A172 (cell line): ENCODE results near the gene ACTG2. TPM values are rescaled to one million over a fixed set of nuclear protein-coding genes. Genes with fewer than 3 reads are reported as not detected.
"Not testable (repeated sequence)": the region's sequence is repeated elsewhere in the genome, so short reads cannot be mapped to it uniquely, and the experiment has no call there.

ENCODE experiments used
- DNase-seq: peaks from one replicate; pipeline ENCODE4 v3.0.0-alpha.2; 2015; ENCODE audit warnings: low spot score
- total RNA-seq: library from RNA; depleted of rRNA; stranded (reverse); fragments of >200 nt; shearing (Covaris generic); gene quantifications from 2 replicates; pipeline ENCODE4 v1.2.3, GENCODE V29; 2014

The ACTG2 gene
- total RNA-seq, 1 experiment from 2014 or later: not detected

GRCh38 chr2:73937103-73937885 is 44.5 kb downstream of the ACTG2 start:
- no peak for DNase-seq

DNA sequence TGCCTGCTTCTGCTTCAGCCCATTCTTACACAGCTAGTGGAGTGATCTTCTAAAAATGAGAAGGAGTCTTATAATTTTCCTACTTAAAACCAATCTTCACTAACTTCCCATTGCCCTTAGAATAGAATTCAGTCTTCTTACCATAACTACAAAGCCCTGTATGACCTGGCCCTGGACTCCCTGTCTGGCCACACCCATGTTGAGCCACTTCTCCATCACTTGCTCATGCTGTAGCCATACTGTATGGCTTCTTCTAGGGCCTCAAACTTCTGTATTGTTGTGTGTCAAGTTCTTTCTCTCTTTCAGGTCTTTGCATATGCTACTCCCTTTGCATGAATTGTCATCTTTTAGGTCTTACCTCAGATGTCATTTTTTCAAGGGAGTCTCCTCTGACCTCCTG is 45.1 kb downstream of the ACTG2 start:
- DNase-seq: no peak

- peak; percentile 48 for DNase-seq
Measured at GRCh38 chr2:73938718-73939352, 46.0 kb downstream of the ACTG2 start.

DNA sequence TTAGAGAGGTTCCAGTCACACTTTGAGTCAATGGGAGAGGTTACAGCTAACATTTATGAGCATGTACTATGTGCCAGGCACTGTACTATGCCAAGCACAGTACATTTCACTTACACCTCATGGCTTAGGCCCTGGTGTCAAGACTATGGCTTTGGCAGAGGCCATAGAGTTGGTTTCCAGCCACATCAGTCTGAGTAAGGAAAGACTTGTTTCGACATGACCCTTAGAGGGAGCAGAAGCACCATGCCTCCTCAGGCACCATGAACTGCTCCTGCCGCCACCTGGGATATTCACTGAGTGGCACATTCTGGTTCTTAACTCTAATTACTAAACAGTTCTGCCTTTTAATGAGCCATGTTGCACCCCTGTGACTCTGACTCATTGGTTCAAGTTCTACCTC is 46.6 kb downstream of the ACTG2 start:
- DNase-seq: no peak

- DNase-seq: not testable (repeated sequence)
Measured at GRCh38 chr2:73940066-73940465, 47.3 kb downstream of the ACTG2 start.

DNA sequence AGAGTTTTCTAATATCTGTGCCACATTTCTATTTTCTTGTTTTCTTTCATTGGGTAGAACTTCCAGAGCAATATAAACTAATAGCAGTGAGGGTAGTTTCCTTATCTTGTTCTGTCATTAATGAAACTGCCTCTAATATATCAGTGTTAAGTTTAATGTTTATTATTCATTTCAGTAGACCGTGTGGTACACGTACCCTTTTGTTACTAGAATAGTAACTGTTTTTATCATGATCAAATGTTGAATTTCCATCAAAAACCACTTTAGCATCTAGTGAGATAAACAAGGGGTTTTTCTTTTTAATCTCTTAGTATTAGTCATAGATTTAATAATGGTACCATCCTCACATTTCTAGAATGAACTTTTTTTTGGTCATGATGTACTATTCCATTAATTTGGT is 49.9 kb downstream of the ACTG2 start:
- no peak for DNase-seq

GRCh38 chr2:73944714-73945113 is 51.9 kb downstream of the ACTG2 start:
- DNase-seq: no peak

GRCh38 chr2:73946215-73946614 is 53.4 kb downstream of the ACTG2 start:
- DNase-seq: no peak

DNA sequence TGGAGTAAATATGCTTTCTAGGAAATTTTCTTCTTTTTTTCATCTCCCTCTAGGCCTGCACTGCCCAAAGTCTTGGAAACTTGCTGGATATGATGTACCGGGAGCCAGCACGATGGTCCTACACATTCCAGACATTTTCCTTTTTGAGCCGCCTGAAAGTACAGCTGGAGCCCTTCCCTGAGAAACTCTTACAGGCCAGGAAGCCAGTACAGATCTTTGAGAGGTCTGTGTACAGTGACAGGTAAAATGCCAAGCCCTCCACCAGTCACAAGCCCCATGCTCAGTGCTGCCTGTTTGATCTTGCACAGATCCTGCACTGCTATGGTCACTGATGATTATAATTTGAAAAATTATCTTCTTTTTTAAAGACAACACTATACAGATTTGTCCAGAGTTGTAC is 53.9 kb downstream of the ACTG2 start:
- no peak for DNase-seq

DNA sequence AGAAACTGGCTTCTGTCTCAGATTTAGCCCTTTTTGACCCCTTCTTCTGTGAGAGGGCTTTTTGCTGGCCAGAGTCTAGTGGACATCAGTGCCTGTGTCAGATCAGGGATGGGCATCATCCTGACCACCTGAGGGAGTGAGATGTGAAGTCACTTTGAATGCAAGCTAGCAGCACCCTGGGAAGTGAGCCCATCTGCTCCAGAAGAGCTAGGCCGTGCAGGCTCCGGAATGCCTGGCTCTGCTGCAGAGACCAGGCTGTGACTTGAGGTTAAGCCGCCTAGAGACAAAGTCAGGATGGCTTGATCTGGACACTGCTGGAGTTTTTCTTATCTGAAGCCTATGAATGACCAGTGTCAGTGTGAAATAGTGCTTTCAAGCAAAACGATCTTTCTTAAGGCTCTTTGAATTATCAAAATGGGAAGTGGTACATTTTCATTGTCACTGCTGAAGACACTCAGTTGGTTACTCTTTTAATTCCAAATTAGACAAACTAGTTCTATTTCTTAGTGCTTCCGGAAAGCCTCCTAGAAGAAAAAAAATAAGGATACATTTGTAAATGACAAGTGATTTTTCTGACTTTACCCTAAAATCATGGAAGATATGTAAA is 54.7 kb downstream of the ACTG2 start:
- DNase-seq: no peak

DNA sequence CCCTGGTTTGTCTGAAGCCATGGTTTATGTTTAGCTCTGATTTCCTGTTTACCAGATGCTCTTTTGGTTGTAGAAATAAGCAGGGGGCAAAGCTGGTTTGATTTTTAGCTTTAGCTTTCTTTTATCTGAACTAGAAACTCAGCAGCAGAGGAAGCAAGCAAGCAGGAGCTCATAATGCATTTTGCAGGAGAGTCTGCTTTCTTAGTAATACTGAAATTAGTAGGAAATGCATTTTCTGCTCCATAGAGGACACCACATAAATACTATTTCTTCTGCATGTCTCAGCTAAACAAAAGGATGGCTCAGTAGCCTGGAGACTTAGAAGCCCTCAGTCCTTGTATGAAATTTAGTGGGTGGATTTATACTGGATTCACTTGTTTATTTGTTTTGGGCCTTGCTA is 57.0 kb downstream of the ACTG2 start:
- no peak for DNase-seq

DNA sequence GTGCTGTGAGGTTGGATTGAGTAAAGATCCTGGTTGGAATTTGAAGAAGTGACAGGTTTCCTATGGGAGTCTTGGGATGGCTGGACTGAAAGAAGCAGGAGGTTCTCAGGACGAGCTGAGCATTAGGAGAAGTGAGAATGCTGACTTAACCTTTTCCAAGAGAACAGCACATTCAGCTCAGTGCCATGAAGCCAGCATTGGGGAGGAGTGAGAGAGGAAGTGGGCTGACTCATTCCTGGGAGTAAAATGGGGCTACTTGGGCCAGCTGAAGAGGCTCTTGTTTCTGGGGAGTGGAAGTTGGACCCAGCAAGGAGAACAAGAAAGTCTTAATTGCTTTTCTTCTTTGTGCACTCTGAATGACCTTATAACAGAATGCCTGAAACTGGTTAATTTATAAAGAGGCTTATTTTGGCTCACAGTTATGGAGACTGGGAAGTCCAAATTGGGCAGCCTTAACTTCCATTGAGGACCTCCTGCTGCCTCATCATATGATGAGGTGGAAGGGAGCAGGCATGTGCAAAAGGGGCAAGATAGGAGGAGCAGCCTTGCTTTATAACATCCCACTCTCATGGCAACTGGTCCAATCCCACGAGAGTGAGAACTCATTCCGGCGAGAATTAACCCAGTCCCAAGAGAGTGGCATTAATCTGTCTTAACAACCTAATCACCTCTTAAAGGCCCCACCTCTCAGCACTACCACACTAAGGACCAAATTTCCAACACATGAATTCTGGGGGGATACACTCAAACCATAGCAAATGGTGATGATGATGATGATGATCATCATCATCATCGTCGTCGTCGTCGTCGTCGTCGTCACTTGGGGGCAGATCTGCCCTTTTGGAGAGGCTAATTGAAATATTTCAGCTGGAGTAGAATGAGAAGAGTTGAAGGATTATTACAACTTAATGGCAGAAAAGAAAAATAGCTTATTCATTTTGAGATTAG is 60.0 kb downstream of the ACTG2 start:
- DNase-seq: peak; percentile 37

DNA sequence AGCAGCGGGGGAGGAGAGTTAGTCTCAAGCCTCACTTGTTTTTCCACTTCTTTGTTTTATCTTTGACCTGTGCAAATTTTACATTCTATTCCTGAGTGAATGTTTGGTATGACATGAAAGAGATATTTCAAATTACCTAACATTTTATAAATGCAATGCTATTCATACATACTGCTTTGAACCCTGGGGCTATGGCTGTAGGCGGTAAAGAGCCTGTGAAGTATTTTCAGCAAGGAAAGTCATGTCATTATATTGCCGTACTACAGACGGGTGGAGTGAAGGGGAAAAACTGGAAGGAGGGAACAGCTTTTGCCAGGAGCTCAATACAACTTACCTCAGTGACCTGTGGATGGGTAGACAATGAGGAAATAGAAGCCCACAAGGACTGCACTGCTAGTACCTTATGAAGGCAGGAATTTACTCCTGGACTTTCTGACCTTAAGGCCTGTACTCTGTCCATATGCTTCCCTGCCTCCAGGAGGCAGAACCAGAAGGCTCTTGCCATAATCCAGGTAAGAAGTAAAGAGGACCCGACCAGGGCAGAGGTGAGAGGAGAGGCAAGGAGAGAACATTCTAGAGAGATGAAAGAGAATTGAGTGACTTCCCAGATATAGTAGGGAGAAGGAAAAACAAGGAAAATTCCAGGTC is 63.5 kb downstream of the ACTG2 start:
- DNase-seq: no peak

DNA sequence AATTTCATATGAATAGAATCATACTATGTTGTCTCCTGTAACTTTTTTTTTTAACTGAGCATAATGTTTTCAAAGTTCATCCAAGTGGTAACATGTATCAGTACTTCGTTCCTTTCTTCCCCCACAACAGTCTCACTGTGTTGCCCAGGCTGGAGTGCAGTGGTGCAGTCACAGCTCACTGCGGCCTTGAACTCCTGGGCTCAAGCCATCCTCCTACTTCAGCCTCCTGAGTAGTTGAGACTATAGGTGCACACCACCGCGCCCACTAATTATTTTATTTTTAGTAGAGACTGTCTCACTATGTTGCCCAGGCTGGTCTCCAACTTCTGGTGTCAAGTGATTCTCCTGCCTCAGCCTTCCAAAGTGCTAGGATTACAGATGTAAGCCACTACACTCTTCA is 68.5 kb downstream of the ACTG2 start:
- DNase-seq: no peak

DNA sequence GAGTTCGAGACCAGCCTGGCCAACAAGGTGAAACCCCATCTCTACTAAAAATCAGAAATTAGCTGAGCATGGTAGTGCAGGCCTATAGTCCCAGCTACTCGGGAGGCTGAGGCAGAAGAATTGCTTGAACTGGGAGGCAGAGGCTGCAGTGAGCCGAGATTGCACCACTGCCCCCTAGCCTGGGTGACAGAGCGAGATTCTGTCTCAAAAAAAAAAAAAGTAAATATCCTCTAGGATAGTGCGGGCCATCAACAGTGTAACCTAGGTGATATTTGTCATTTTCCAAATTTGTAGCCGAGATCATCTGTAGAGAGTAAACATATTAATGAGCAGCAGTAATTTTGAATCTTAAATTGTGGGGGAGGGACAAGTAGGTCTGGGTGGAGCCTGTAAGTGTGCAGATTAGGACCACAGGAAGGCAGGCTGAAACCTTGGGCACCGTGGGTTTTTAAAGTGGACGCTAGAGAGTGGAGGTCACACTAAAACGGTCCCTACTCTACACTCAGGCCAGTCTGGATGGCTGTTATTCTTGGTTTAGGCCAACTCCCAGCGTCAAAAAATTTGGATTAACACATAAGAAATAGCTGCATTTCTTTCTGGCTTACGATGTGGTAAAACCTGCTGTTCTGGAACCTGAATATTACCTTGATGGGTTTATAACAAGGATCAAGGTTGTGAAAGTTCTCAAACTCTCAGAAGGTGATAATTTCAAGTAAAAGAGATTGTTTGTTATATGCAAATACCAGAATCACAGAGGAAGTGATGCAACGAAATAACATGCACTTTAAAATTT is 69.2 kb downstream of the ACTG2 start:
- DNase-seq: no peak

DNA sequence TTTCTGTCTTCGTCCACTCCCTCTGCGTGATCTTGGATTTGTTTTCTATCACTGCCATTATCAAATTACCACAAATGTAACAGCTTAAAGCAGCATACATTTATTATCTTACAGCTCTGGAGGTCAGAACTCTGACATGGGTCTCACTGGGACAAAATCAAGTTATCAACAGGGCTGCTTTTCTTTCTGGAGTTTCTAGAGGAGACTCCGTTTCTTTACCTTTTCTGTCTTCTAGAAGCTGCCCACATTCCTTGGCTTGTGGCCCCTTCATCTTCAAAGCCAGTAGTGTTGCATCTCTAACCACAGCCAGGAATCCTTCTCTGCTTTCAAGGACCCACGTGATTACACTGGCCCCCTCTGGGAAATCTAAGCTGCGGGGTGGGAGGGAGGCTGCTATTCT is 70.0 kb downstream of the ACTG2 start:
- no peak for DNase-seq

GRCh38 chr2:73963385-73964120 is 70.7 kb downstream of the ACTG2 start:
- no peak for DNase-seq

- DNase-seq: no peak
Measured at GRCh38 chr2:73964223-73964622, 71.4 kb downstream of the ACTG2 start.

DNA sequence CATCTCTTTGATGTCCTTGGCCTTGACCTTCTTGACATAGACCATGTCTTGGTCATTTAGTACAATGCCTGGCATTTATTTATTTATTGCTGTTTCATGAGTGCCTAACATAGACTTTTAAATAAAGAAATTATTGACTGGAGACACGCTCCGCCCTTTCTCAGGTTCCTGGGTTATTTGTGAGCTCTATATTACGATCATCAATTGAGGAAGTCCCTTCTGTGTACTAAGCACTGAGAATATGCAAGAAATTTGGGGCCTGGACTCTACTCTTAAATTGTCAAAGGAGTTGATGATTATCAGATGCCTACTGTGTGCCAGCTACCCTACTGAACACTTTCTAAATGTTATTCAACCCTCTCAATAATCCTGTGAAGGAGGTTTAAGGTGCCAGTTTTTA is 72.2 kb downstream of the ACTG2 start:
- DNase-seq: no peak

- no peak for DNase-seq
Measured at GRCh38 chr2:73968357-73968937, 75.6 kb downstream of the ACTG2 start.
